Mononuclear cell (primary cell): ENCODE data around the gene GCNT4. TPM values are rescaled to one million over a fixed set of nuclear protein-coding genes. Genes with fewer than 3 reads are reported as not detected.
"Not testable (repeated sequence)": the region's sequence is repeated elsewhere in the genome, so short reads cannot be mapped to it uniquely, and the experiment has no call there.

Experiments
- H3K27me3 ChIP-seq: 2 replicates; pipeline ENCODE4 v1.6.0; 2011; ENCODE audit warnings: low read length, control low read depth; ENCODE audit not compliant: insufficient read depth
- H3K4me1 ChIP-seq: 2 replicates; pipeline ENCODE4 v1.5.1; 2011; ENCODE audit warnings: mild to moderate bottlenecking, low read length, control low read depth; ENCODE audit not compliant: insufficient read depth
- H3K4me3 ChIP-seq: 2 replicates; pipeline ENCODE4 v1.5.1; 2011; ENCODE audit warnings: mild to moderate bottlenecking, low read length, moderate library complexity
- H3K9me3 ChIP-seq: 2 replicates; pipeline ENCODE4 v1.5.1; 2011; ENCODE audit warnings: low read depth, mild to moderate bottlenecking, control low read depth, low read length
- total RNA-seq: library from RNA; depleted of rRNA; stranded (reverse); fragments of >200 nt; gene quantifications from one replicate; pipeline ENCODE4 v1.2.3, GENCODE V29; 2012

Gene GCNT4
- total RNA-seq, result 10.8 TPM

- Histone ChIP-seq H3K27me3 (peaks cover 47% of the 10 kb centered on the region), H3K9me3 (no peaks in the 10 kb centered on the region), H3K4me3 (peak within 1 kb of the TSS; percentile 59), H3K4me1 (peaks cover 36% of the 10 kb centered on the region)
These were observed at the start of gene GCNT4 for GRCh38 chr5:75052192-75053053. TSS of gene GCNT4 (minus strand) at chr5:75052558. CDS start at chr5:75030037, 22,521 bp downstream.

- H3K4me3 ChIP-seq, H3K4me1 ChIP-seq, H3K9me3 ChIP-seq, H3K27me3 ChIP-seq: not testable (repeated sequence)
These were observed 43.6 kb upstream of the GCNT4 start for GRCh38 chr5:75095956-75096355.

GRCh38 chr5:75091597-75091996 is 39.2 kb upstream of the GCNT4 start:
- no peak overlapping the region for H3K4me3 ChIP-seq
- H3K27me3 ChIP-seq, result no peaks in the 10 kb centered on the region
- H3K9me3 ChIP-seq, result no peaks in the 10 kb centered on the region
- peaks cover 4% of the 10 kb centered on the region for H3K4me1 ChIP-seq

GRCh38 chr5:75089662-75090061 is 37.3 kb upstream of the GCNT4 start:
- no peaks in the 10 kb centered on the region for H3K9me3 ChIP-seq
- H3K4me3 ChIP-seq, result no peak overlapping the region
- H3K4me1 ChIP-seq, result no peaks in the 10 kb centered on the region
- H3K27me3 ChIP-seq, result no peaks in the 10 kb centered on the region

- Histone ChIP-seq H3K4me1 (no peaks in the 10 kb centered on the region), H3K4me3 (no peak overlapping the region), H3K9me3 (no peaks in the 10 kb centered on the region), H3K27me3 (no peaks in the 10 kb centered on the region)
These were observed 36.8 kb upstream of the GCNT4 start for GRCh38 chr5:75089137-75089536.

GRCh38 chr5:75088648-75089047 is 36.3 kb upstream of the GCNT4 start:
- no peaks in the 10 kb centered on the region for H3K4me1 ChIP-seq
- no peaks in the 10 kb centered on the region for H3K9me3 ChIP-seq
- no peaks in the 10 kb centered on the region for H3K27me3 ChIP-seq
- no peak overlapping the region for H3K4me3 ChIP-seq

GRCh38 chr5:75081510-75081909 is 29.2 kb upstream of the GCNT4 start:
- no peaks in the 10 kb centered on the region for H3K9me3 ChIP-seq
- H3K4me1 ChIP-seq, result no peaks in the 10 kb centered on the region
- no peak overlapping the region for H3K4me3 ChIP-seq
- H3K27me3 ChIP-seq, result no peaks in the 10 kb centered on the region

- H3K4me3 ChIP-seq, H3K4me1 ChIP-seq, H3K9me3 ChIP-seq, H3K27me3 ChIP-seq: not testable (repeated sequence)
These were observed 27.0 kb upstream of the GCNT4 start for GRCh38 chr5:75079346-75079745.

- Histone ChIP-seq H3K4me1 (no peaks in the 10 kb centered on the region), H3K4me3 (no peak overlapping the region), H3K9me3 (no peaks in the 10 kb centered on the region), H3K27me3 (no peaks in the 10 kb centered on the region)
These were observed 25.7 kb upstream of the GCNT4 start for GRCh38 chr5:75078027-75078426.

GRCh38 chr5:75072061-75072460 is 19.7 kb upstream of the GCNT4 start:
- no peaks in the 10 kb centered on the region for H3K9me3 ChIP-seq
- H3K4me3 ChIP-seq, result no peak overlapping the region
- H3K4me1 ChIP-seq, result no peaks in the 10 kb centered on the region
- no peaks in the 10 kb centered on the region for H3K27me3 ChIP-seq

- H3K4me1 ChIP-seq, result no peaks in the 10 kb centered on the region
- no peak overlapping the region for H3K4me3 ChIP-seq
- no peaks in the 10 kb centered on the region for H3K9me3 ChIP-seq
- H3K27me3 ChIP-seq, result no peaks in the 10 kb centered on the region
These were observed 18.7 kb upstream of the GCNT4 start for GRCh38 chr5:75071100-75071499.

- Histone ChIP-seq H3K4me1 (no peaks in the 10 kb centered on the region), H3K9me3 (no peaks in the 10 kb centered on the region), H3K4me3 (no peak overlapping the region), H3K27me3 (no peaks in the 10 kb centered on the region)
These were observed 15.1 kb upstream of the GCNT4 start for GRCh38 chr5:75067434-75067833.

GRCh38 chr5:75062925-75063531 is 10.7 kb upstream of the GCNT4 start:
- Histone ChIP-seq H3K9me3 (no peaks in the 10 kb centered on the region), H3K4me1 (peaks cover 23% of the 10 kb centered on the region), H3K4me3 (no peak overlapping the region), H3K27me3 (no peaks in the 10 kb centered on the region)

GRCh38 chr5:75059912-75060545 is 7.7 kb upstream of the GCNT4 start:
- peaks cover 34% of the 10 kb centered on the region for H3K4me1 ChIP-seq
- no peak overlapping the region for H3K4me3 ChIP-seq
- H3K27me3 ChIP-seq, result peaks cover 12% of the 10 kb centered on the region
- H3K9me3 ChIP-seq, result no peaks in the 10 kb centered on the region

- Histone ChIP-seq H3K9me3 (no peaks in the 10 kb centered on the region), H3K4me3 (no peak overlapping the region), H3K4me1 (peaks cover 41% of the 10 kb centered on the region), H3K27me3 (peaks cover 21% of the 10 kb centered on the region)
These were observed 6.7 kb upstream of the GCNT4 start for GRCh38 chr5:75058986-75059535.
